Neuronal stem cell (in vitro differentiated cells): Measurements from ENCODE around the gene KCNA10.

Source experiments
- DNase-seq: peaks from one replicate; pipeline ENCODE4 v3.0.0-alpha.2; 2013; ENCODE audit warnings: low spot score
- H2AFZ ChIP-seq: one replicate; pipeline ENCODE4 v1.6.1; 2013; ENCODE audit warnings: mild to moderate bottlenecking, low read length, inconsistent platforms
- H2AK5ac ChIP-seq: 2 replicates; pipeline ENCODE4 v1.6.1; 2013; ENCODE audit warnings: low read depth, mild to moderate bottlenecking, inconsistent platforms, low read length, moderate library complexity, mixed read lengths
- H2BK120ac ChIP-seq: 2 replicates; pipeline ENCODE4 v1.6.1; 2013; ENCODE audit warnings: low read depth, mild to moderate bottlenecking, inconsistent platforms, low read length, moderate library complexity, mixed read lengths
- H2BK12ac ChIP-seq: one replicate; pipeline ENCODE4 v1.6.1; 2013; ENCODE audit warnings: low read length, inconsistent platforms
- H2BK15ac ChIP-seq: 2 replicates; pipeline ENCODE4 v1.6.1; 2013; ENCODE audit warnings: mild to moderate bottlenecking, low read length, inconsistent platforms, mixed read lengths
- H2BK5ac ChIP-seq: one replicate; pipeline ENCODE4 v1.6.1; 2013; ENCODE audit warnings: inconsistent platforms, mild to moderate bottlenecking, low read length, moderate library complexity
- H3K14ac ChIP-seq: one replicate; pipeline ENCODE4 v1.6.1; 2013; ENCODE audit warnings: low read length, inconsistent platforms
- H3K18ac ChIP-seq: 2 replicates; pipeline ENCODE4 v1.6.1; 2013; ENCODE audit warnings: low read length, inconsistent platforms
- H3K23ac ChIP-seq: 2 replicates; pipeline ENCODE4 v1.6.1; 2013; ENCODE audit warnings: low read depth, mild to moderate bottlenecking, mixed read lengths, low read length, inconsistent platforms; ENCODE audit not compliant: poor library complexity
- H3K27ac ChIP-seq: replicated peaks from 3 replicates; pipeline ENCODE4 v1.5.1; 2013; ENCODE audit warnings: low read length, inconsistent platforms
- H3K27me3 ChIP-seq, 3 experiments: 2 replicates each; pipeline ENCODE4 v1.6.1; 2013; ENCODE audit warnings: low read length in 3 of 3, mild to moderate bottlenecking in 2 of 3, inconsistent platforms in 1 of 3, low read depth in 1 of 3, mixed read lengths in 1 of 3, moderate library complexity in 1 of 3; ENCODE audit not compliant: control insufficient read depth in 3 of 3, insufficient read depth in 3 of 3
- H3K36me3 ChIP-seq, 2 donors: replicated peaks in 1 of 2; 2 replicates each; pipeline ENCODE4 v1.6.1; 2013; ENCODE audit warnings: low read length in 2 of 2; ENCODE audit not compliant: control insufficient read depth in 2 of 2, insufficient read depth in 2 of 2
- H3K4ac ChIP-seq: 2 replicates; pipeline ENCODE4 v1.6.1; 2013; ENCODE audit warnings: inconsistent platforms, mild to moderate bottlenecking, low read length, moderate library complexity
- H3K4me1 ChIP-seq, 2 donors: 1 replicate in 1 of 2; 2 replicates in 1 of 2; pipeline ENCODE4 v1.6.1; 2013; ENCODE audit warnings: low read length in 2 of 2, low read depth in 1 of 2; ENCODE audit not compliant: control insufficient read depth in 2 of 2, insufficient read depth in 1 of 2
- H3K4me2 ChIP-seq: one replicate; pipeline ENCODE4 v1.6.1; 2013; ENCODE audit warnings: mild to moderate bottlenecking, low read length, inconsistent platforms; ENCODE audit not compliant: insufficient read depth, poor library complexity, severe bottlenecking
- H3K4me3 ChIP-seq, 2 donors: 2 replicates each; pipeline ENCODE4 v1.5.1; 2013; ENCODE audit warnings: low read length in 2 of 2, mild to moderate bottlenecking in 2 of 2, inconsistent platforms in 1 of 2, moderate library complexity in 1 of 2
- H3K79me1 ChIP-seq: one replicate; pipeline ENCODE4 v1.6.1; 2013; ENCODE audit warnings: low read depth, mild to moderate bottlenecking, inconsistent platforms, low read length, moderate library complexity
- H3K9ac ChIP-seq: one replicate; pipeline ENCODE4 v1.6.1; 2013; ENCODE audit warnings: mild to moderate bottlenecking, low read depth, low read length, inconsistent platforms; ENCODE audit not compliant: poor library complexity
- H3K9me3 ChIP-seq, 2 donors: replicated peaks in 1 of 2; 2 replicates each; pipeline versions ENCODE3 to v1.6.1; 2013; ENCODE audit warnings: low read length in 2 of 2, mild to moderate bottlenecking in 2 of 2, inconsistent platforms in 1 of 2, low read depth in 1 of 2, mixed read lengths in 1 of 2, moderate library complexity in 1 of 2; ENCODE audit not compliant: control insufficient read depth in 2 of 2, insufficient read depth in 1 of 2
- H4K8ac ChIP-seq: one replicate; pipeline ENCODE4 v1.6.1; 2013; ENCODE audit warnings: low read depth, mild to moderate bottlenecking, inconsistent platforms, low read length, moderate library complexity
- H4K91ac ChIP-seq: one replicate; pipeline ENCODE4 v1.6.1; 2013; ENCODE audit warnings: low read length, low read depth, mild to moderate bottlenecking, inconsistent platforms; ENCODE audit not compliant: poor library complexity
- WGBS, 2 donors: extraction: QIAGEN DNeasy Blood & Tissue Kit; methylation state at CpG; one replicate each; pipeline ENCODE4 v1.1.7; 2013; ENCODE audit warnings: missing lambda C conversion rate in 2 of 2, mixed read lengths in 1 of 2; ENCODE audit not compliant: insufficient read length in 2 of 2, insufficient replicate concordance in 1 of 2; ENCODE audit errors: extremely low coverage in 2 of 2; 5-methylcytosine and 5-hydroxymethylcytosine counted together

Gene KCNA10

GRCh38 chr1:110477041-110477440 lies 41.9 kb downstream of the KCNA10 start:
- Histone ChIP-seq H3K9me3 (no peaks in the 10 kb centered on the region), H4K91ac (no peak overlapping the region), H4K8ac (no peak overlapping the region), H3K27me3 (peaks cover 0 to 25% (median 0%) of the 10 kb centered on the region in 3 experiments), H3K14ac (no peak overlapping the region), H2BK15ac (no peak overlapping the region), H2AK5ac (no peak overlapping the region), H3K23ac (no peak overlapping the region), H3K4me1 (peaks cover 0 to 5% of the 10 kb centered on the region in 2 donors), H3K27ac (no peak overlapping the region), H3K9ac (no peak overlapping the region), H3K79me1 (no peaks in the 10 kb centered on the region), H3K36me3 (no peaks in the 10 kb centered on the region), H2AFZ (no peak overlapping the region), H2BK120ac (no peak overlapping the region), H2BK5ac (no peak overlapping the region), H3K18ac (no peak overlapping the region), H3K4ac (no peak overlapping the region), H2BK12ac (no peak overlapping the region), H3K4me2 (no peak overlapping the region), H3K4me3 (no peak overlapping the region)
- WGBS, 2 donors: no CpG with 5 or more reads among the region's 2 CpGs
- DNase-seq: no peak

DNA sequence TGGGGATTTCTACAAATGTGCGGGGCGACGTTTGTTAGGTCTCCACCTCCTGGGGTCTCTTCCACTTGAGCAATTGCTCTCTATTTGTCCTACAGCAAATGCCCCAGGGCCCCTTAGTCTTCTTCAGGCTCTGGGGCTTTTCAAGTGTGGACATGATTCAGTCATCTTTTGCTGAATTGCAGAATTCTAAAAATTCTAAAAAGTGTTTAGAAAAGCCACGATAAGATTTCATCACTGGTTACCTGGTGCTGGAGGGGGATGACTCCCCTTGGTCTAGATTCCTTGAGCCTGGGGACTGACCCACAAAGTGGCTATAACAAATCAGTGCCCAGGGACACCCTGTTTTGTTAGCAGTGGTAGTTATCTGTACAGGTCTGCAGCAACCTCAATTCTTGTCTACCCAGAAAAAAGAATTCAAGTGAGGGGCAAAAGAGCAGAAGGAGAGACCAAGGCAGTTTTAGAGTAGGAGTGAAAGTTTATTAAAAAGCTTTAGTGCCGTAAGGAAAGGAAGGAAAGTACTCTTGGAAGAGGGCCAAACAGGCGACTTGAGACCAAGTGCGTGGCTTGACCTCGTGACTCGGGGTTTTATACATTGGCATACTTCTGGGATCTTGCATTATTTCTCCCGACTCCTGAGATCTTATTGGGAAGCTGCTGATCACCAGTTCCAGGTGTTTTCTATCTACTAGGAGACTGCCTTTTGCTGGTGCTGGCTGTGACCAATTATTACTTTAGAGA lies 42.8 kb downstream of the KCNA10 start:
- Histone ChIP-seq H2AK5ac (no peak overlapping the region), H4K91ac (no peak overlapping the region), H3K27ac (no peak overlapping the region), H2BK15ac (no peak overlapping the region), H3K4me3 (no peak overlapping the region), H3K23ac (no peak overlapping the region), H3K4ac (no peak overlapping the region), H3K79me1 (no peaks in the 10 kb centered on the region), H2BK5ac (no peak overlapping the region), H3K18ac (no peak overlapping the region), H3K27me3 (peaks cover 0 to 18% (median 0%) of the 10 kb centered on the region in 3 experiments), H3K14ac (no peak overlapping the region), H3K4me1 (peaks cover 0 to 5% of the 10 kb centered on the region in 2 donors), H3K9ac (no peak overlapping the region), H3K36me3 (no peaks in the 10 kb centered on the region), H2BK12ac (no peak overlapping the region), H3K4me2 (no peak overlapping the region), H3K9me3 (no peaks in the 10 kb centered on the region), H2AFZ (no peak overlapping the region), H2BK120ac (no peak overlapping the region), H4K8ac (no peak overlapping the region)
- DNase-seq: no peak
- WGBS, 2 donors: no CpG with 5 or more reads among the region's 10 CpGs

DNA sequence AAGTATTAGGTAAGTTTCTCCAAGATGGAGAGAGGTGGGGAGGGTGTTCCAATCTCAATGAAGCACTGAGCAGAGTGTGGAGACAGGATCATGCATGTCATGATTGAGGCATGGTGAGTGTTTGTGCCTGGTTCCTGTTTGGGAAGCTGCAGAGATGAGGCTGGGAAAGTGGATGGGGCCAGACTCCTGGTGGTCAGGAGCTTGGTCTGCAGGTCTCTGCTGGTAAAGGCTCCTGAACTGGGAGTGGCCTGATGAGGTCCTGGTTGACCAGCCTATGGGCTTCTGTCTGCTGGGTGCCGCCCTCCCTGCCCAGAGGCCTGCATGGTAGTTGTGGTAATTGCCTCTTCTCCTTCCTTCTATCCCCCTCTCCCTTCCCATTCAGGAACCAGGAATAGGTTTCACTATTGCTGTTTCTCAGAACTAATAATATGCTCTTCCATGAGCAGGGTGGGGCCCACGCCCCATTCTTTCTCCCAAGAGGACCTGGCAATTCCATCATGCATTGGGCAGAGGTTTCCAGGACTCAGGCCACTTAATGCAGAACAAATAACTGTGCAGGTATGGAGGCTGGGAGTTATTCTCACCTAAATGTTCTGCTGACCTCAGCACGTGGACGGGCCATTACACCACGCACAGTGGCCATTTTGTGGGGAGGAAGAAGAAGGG lies 43.5 kb downstream of the KCNA10 start:
- no peak overlapping the region for H2BK15ac ChIP-seq
- no peak overlapping the region for H2AK5ac ChIP-seq
- H3K4me1 ChIP-seq: peaks cover 0 to 5% of the 10 kb centered on the region in 2 donors
- H3K18ac ChIP-seq: no peak overlapping the region
- H3K27me3 ChIP-seq: peaks cover 0 to 14% (median 0%) of the 10 kb centered on the region in 3 experiments
- no peak overlapping the region for H4K8ac ChIP-seq
- H3K4me3 ChIP-seq: no peak overlapping the region
- no peak overlapping the region for H3K9ac ChIP-seq
- H3K4me2 ChIP-seq: no peak overlapping the region
- H4K91ac ChIP-seq: no peak overlapping the region
- no peak overlapping the region for H2BK5ac ChIP-seq
- no peak overlapping the region for H3K23ac ChIP-seq
- DNase-seq: no peak
- no peak overlapping the region for H2BK12ac ChIP-seq
- H3K14ac ChIP-seq: no peak overlapping the region
- no peak overlapping the region for H2AFZ ChIP-seq
- no peaks in the 10 kb centered on the region for H3K79me1 ChIP-seq
- H3K9me3 ChIP-seq: no peaks in the 10 kb centered on the region
- WGBS, 2 donors: no CpG with 5 or more reads among the region's 5 CpGs
- no peak overlapping the region for H2BK120ac ChIP-seq
- H3K36me3 ChIP-seq: no peaks in the 10 kb centered on the region
- H3K27ac ChIP-seq: no peak overlapping the region
- no peak overlapping the region for H3K4ac ChIP-seq

GRCh38 chr1:110474444-110474843 lies 44.5 kb downstream of the KCNA10 start:
- peaks cover 0 to 5% of the 10 kb centered on the region in 2 donors for H3K4me1 ChIP-seq
- H3K14ac ChIP-seq: no peak overlapping the region
- no peak overlapping the region for H3K18ac ChIP-seq
- H3K4me2 ChIP-seq: no peak overlapping the region
- no peak overlapping the region for H2AK5ac ChIP-seq
- no peak overlapping the region for H2AFZ ChIP-seq
- no peaks in the 10 kb centered on the region for H3K79me1 ChIP-seq
- H3K23ac ChIP-seq: no peak overlapping the region
- H3K9me3 ChIP-seq: no peaks in the 10 kb centered on the region
- H2BK120ac ChIP-seq: no peak overlapping the region
- no peak for DNase-seq
- H3K4me3 ChIP-seq: no peak overlapping the region
- H3K27me3 ChIP-seq: peaks cover 0 to 9% (median 0%) of the 10 kb centered on the region in 3 experiments
- H3K9ac ChIP-seq: no peak overlapping the region
- no peak overlapping the region for H2BK15ac ChIP-seq
- H4K91ac ChIP-seq: no peak overlapping the region
- WGBS, 2 donors: no CpG with 5 or more reads among the region's 6 CpGs
- no peak overlapping the region for H3K27ac ChIP-seq
- H3K4ac ChIP-seq: no peak overlapping the region
- H2BK5ac ChIP-seq: no peak overlapping the region
- no peaks in the 10 kb centered on the region for H3K36me3 ChIP-seq
- no peak overlapping the region for H2BK12ac ChIP-seq
- H4K8ac ChIP-seq: no peak overlapping the region
